Measurements from ENCODE around the gene GPR119.
"Not testable (repeated sequence)": the region's sequence is repeated elsewhere in the genome, so short reads cannot be mapped to it uniquely, and the experiment has no call there.

GPR119 gene

DNA sequence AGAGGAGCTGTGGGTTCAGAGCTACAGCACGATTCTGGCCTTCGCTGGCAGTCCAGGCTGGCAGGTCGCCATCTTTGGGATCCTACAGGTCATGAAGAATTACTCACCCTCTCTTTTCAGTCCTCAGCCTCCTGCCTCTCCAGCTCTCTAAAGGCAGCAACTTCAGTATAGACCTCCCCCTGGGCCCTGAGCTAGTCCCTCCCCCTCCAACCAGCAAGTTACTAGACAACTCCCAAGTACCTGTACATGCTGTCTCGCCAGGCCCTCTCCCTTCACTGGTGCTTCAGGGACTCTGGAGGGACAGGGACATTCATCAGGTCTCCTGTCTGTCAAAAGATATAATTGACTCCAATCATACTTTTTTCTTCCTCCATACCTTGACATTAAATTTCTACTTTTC is at the start of gene GPR119:
GPR119 (minus strand) TSS at position 155 of the 400 bp plus-strand sequence. CDS start 227 bp downstream, outside the sequence.
- intact Hi-C loops (cut with DNase I) = no loop called here

DNA sequence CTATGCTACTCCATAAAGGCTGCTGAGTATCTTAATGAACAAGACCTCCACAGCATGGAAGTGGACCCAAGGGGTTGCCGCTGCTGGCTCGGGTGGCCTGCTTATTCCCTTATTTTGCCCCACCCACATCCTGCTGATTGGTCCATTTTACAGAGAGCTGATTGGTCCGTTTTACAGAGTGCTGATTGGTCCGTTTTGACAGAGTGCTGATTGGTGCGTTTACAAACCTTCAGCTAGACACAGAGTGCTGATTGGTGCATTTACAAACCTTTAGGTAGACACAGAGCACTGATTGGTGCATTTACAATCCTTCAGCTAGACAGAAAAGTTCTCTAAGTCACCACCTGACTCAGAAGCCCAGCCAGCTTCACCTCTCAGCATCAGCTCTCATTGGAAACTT is 43.8 kb upstream of the GPR119 start:
- intact Hi-C loops (cut with DNase I); DNase-seq: not testable (repeated sequence)

More for the DNA sequence above, at the start of gene GPR119:
- DNase-seq = no peak

DNA sequence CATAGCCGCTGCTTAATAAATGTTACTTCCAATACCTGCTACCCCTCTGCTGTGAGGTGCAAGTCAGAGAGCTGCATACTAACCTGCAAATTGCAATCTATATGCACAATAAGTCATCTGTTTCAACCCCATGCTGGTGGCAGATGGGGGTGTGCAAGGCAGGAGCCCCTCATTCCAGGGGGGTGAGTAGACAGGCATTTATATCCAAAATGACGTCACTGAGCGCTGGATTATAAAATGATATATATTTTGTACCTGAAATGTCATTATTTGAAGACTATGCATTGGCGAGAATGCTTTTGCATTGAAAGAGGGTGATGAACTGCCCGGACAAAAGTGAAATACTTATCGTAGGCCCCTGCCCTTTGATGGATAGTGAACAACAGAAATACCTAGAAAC is 41.1 kb upstream of the GPR119 start:
- DNase-seq = no peak
- intact Hi-C loops (cut with DNase I) = no loop called here

DNA sequence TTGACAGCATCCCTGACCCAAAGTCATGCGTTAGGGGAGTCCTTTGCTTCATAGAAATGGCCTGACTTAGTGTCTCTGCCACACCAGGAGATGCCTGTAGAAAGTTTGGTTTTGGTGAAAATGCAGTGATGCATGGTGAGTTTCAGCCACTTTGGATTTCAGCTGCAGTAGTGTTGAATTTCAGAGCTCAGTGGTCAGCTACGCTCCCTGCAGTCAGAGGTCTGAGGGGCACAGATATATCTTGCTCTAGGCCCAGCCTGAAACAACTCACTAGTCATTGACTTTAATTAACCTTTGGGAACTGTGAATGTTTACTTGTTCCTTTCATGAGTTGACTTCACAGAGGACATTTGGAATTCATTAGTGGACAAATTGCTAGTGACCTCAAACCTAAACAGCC is 33.8 kb upstream of the GPR119 start:
- no peak for DNase-seq
- intact Hi-C loops (cut with DNase I) = no loop called here

DNA sequence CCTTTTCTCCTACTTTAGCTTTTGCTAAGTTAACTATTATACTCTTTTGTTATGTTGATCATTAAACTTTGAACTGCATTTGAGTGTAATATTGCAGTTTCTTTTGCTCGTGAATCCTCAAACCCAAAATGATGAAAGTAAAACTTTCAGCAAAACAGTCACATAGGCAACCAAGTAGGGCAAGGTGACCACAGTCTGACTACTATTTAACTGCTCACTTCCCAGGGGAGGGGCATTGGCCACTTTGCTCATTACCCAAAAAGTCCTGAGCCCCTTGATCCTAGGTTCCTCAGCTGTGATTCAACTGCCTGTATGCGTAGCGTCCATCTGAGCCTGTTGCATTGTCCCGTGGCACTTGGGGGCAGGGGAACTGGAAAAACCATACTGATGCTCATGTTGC is 33.3 kb upstream of the GPR119 start:
- no peak for DNase-seq
- intact Hi-C loops (cut with DNase I) = no loop called here

DNA sequence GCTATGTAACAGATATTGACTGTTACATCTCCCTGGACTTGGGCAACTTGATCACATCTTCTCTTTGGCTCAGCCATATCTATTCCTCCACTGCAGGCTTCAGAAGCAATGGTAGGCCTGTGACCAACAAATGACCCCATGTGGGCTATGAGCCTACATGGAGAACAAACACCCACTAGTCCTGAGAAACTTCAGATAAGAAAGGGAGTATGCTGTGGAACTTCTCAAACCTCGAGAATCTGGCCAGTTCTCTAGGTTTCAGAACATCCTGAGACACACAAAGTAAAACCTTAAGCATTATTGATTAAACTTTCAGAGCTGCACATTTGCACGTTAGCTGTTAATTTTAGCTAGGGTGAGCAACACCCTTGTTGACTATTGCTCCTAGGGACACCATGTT is 32.6 kb upstream of the GPR119 start:
- intact Hi-C loops (cut with DNase I) = no loop called here
- DNase-seq = no peak

DNA sequence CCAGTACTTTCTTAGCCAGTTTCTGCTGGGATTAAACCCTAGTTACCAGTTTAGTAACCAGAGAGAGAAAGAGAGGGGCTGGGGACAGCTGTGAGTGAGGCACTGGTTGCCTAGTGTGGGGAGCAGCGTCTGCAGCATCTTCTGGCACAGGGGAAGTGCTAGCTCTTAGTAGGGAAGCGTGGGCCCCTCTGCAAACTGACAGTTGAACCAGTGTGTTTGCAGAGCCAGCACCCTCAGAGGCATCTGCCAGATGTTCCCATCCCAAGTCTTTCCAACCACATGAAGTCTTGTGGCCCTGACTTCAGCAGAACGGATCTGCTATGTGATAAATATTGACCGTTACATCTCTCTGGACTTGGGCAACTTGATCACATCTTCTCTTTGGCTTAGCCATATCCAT is 31.3 kb upstream of the GPR119 start:
- intact Hi-C loops (cut with DNase I) = no loop called here

DNA sequence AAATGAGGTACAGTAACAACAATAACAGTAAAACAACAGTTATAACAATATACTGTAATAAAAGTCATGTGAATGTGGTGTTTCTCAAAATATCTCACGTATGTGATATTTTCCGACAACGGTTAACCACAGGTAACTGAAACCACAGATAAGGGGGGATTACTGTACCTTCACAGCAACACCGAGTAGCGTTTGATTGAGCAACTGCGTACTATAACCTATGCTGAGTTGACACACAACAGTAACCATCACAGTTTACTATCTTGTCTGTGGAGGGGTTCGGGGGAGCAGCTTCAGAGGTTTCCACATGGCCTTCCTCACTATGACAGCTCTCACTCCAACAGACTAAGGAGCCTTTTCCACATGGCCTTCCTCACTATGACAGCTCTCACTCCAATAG is 29.7 kb upstream of the GPR119 start:
- DNase-seq = no peak
- intact Hi-C loops (cut with DNase I) = no loop called here

More for the DNA sequence above, 31.3 kb upstream of the GPR119 start:
- DNase-seq = no peak

DNA sequence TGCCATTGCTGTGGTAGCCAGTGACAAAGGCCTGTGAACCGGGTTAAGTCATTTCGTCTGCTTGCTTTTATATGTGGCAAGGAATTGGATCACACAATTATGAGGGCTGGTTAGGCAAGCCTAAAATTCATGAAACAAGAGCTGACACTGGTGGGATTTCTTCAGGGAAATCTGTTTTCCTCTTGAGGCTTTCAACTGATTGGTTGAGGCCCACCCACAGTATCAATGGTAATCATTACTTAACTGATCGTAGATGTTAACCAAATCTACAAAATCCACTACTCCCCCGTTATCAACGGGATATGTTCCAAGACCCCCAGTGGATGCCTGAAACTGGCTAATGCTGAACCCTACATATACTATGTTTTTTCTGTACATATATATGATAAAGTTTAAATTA is 29.3 kb upstream of the GPR119 start:
- intact Hi-C loops (cut with DNase I) = no loop called here
- no peak for DNase-seq

DNA sequence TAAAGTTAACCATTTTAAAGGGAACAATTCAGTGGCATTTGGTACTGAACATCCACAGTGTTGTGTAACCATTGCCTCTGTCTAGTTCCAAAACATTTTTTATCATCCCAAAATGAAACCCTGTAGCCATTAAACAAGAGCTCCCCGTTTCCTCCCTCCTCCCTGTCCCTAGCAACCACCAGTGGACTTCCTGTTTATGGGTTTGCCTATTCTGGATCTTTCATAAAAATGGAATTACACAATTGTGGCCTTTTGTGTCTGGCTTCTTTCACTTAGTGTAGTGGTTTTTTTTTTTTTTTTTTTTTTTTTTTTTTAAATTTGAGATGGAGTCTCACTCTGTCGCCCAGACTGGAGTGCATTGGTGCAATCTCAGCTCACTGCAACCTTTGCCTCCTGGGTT is 27.9 kb upstream of the GPR119 start:
- no peak for DNase-seq
- intact Hi-C loops (cut with DNase I) = no loop called here

DNA sequence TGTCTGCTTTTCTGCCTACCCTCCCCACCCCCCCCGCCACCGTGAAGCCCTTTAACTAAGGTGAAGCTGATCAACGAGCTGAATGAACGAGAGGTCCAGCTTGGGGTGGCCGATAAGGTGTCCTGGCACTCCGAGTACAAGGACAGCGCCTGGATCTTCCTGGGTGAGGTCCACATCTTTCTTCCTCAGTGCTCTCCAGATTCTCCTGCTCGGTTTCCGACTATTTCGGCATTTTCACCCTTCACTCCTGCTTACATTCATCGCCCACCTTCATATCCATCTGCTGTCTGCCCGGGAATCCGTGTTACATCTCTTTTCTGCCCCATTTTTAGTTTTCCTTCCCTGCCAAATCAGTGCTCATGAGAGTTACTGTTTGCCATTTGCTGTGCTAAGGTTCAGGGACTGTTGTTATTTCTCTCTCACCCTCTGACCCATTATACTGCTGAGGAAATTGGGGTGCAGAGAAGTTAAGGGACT is 16.8 kb upstream of the GPR119 start:
- intact Hi-C loops (cut with DNase I) = loop anchor here (5.0 to 10.0 kb wide), 2 partner anchors 133 to 500 kb away; partner anchors contain the start of gene ENOX2
- DNase-seq = no peak

DNA sequence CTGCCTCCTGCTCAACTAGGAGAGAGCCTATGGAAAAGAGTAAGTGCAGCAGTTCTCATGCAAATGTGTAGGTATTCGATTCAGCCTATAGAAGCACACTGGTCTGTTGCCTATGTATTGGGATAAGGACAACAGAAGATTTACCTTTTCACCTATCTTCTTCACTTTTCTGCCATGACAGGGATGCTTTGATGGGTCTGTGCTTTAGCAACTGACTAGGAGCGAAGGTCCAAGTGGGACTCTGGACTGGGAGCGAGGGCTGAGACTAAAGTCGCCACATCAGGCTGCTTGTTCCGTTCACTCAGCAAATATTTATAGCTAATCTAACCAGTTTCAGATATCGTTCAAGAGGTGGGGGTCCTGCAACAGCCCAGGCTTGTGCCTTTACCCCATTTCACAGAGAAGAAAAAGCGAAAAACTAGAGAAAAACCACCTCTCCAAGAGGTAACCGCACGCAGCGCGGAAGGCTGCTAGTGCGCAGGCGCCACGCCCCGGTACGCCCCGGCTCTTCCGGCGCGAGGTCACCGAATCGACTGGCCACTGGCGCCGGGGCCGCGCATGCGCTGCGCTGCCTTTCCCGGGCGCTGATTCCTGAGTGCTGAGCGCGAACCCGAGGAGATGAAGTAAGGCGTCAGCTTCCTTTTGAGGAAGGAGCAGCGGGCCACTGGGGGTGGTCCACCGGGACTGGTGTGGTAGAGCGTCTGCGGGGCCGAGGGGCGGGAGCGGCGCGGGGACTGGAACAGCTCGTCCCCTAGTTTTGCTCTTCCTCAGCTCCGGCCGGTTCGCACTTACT is 16.1 kb upstream of the GPR119 start, which contains the start of gene RBMX2:
RBMX2 (plus strand) TSS at position 573 of the 793 bp plus-strand sequence; CDS start at position 619, 46 bp downstream.
- intact Hi-C loops (cut with DNase I) = loop anchor here (5.0 to 10.0 kb wide), 2 partner anchors 133 to 501 kb away; partner anchors contain the start of gene ENOX2

DNA sequence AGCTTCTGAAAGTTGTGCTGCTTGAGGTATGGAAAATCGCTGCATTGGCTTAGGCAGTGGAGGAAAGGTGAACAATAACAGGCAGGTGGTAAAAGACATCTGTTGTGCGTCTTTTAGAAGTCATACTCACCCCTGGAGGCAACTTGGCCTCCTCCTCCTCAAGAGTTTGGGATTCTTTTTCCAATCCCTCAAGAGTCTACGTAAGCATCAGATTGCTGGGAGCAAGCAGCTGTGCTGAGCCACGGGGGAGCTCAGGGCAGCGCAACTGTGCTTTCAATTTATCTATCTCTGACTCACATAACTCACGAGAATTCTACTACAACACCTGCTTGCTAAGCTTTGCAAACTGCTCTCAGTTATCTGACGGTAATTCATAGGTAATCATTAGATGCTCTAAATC is 9.9 kb upstream of the GPR119 start:
- intact Hi-C loops (cut with DNase I) = no loop called here
- no peak for DNase-seq

More for the DNA sequence above, 16.1 kb upstream of the GPR119 start, which contains the start of gene RBMX2:
- DNase-seq = peak; percentile 52 to 97 (median 68)

DNA sequence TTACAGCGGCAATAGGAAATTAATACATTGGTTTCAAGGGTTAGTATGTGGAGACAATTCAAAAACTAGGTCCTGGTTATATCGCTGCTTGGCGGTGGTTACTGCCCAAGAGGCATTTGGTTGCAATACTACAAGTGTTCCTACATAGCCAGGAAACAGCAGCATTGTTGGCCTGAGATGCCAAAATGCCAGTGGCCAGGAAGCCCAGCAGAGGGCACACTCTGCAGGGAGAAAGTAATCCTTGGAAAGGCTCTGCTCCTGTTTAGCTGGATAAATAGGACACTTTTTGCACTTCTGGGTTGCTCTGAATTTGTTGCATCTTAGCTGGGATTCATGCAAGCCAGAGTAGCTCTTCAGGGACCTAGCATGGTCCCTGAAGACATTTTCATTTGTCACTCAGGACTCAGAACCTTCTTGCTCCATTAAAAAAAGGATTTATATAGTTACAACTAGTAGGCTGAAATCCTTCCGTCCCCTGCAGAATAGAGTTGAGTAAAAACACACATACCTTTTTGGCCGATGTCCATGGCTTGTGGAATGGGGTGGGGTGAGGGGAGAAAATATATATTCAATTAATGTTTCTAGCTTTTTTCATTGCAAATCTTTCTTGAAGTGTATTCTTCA is 8.1 kb upstream of the GPR119 start:
- peak; percentile 26 to 95 (median 66) for DNase-seq
- intact Hi-C loops (cut with DNase I) = loop anchor here (2.0 kb wide), 1 partner anchor 523 kb away; no protein-coding TSS in a partner anchor

DNA sequence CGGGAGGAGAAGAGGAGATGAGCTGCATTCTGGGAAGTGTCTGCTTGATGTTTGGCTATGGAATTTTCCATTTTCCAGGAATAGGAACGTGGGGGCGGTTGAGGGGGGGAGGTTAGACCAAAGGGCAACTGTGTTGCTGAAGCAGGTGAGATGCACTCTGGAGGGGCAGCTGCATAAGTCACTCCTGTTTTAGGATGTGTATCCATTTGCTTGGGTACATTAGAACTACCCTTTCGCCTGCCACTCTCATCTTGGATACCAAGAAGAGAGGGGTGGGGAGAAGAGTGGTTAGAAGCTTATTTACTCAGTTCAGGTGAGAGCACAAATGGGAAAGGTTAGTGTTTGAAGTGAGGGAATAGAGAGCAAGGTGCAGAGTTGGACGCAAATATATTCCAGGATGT is 934 bp upstream of the GPR119 start:
- DNase-seq = no peak
- intact Hi-C loops (cut with DNase I) = no loop called here

DNA sequence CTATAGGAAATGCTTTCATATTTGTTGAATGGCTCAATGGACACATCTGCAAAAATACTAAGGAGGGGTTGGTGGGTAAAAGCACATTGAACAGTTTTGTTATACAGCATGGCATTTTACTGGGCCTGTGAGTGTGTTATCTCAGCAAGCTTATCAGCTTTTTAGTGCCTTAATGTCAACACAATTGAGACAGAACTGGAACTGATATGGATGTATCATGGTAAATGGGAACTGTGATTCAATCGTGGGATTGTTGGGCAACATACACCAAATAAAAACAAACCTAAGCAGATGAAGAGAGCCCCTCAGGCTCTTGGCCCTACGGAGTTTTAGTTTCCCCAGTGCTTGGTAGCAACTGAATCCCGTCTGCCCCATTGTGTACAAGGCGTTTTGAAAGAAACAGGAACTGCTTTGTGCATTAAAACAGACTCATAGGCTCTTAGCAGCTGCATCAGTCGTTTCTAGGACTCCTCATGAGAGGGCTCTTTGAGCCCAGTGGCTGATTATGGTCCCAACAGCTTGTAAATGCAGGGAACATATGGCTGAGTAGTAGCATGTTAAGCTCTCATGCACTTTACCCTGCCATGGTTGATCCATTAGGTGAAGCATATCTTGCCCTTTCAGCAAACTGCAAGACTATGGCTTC is 7.3 kb downstream of the GPR119 start:
- intact Hi-C loops (cut with DNase I) = no loop called here

DNA sequence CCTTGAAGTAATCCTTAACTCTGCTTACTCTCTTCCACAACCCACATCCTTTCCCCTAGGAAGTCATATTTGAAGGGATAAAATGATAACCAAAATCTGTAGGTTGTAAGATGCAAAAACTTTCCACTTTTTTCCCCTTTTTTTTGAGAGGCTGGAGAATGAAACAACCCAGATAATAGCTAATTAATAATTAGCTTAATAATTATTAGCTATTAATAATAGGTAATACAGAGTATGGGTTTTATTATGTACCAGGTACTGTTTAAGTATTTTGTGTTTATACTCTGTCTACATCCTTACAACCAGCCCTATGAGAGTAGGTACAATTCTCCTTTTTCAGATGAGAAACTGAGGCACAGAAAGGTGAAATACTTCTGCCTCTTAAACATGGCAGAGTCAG is 9.4 kb downstream of the GPR119 start:
- intact Hi-C loops (cut with DNase I) = no loop called here
- DNase-seq = no peak

More for the DNA sequence above, 7.3 kb downstream of the GPR119 start:
- DNase-seq = no peak

DNA sequence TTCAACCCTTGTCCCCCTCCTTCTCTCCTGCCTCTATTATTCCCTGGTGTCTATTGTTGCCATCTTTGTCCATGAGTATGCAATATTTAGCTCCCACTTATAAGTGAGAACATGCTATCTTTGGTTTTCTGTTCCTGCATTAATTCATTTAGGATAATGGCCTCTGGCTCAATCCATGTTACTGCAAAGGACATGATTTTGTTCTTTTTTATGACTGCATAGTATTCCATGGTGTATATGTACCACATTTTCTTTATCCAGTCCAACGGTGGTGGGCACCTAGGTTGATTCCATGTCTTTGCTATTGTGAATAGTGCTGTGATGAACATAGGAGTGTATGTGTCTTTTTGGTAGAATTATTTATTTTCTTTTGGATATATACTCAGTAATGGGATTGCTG is 33.4 kb downstream of the GPR119 start:
- intact Hi-C loops (cut with DNase I); DNase-seq: not testable (repeated sequence)

DNA sequence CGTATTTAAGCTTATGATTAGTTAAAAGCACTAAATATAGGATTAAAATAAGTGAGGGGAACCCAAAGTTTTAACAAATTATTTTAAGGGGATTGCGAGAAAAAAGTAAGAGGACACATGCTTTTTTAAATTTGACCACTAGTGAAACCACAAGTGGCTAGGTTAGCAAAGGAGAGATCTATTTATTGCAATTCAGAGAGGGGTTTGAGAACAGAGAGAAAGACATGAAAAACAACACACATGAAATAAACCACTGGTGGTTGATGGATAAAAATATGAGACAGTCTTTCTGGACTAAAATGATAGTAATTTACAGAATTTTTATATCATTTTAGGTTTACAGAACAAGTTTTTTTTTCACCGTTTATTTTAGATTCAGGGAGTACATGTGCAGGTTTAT is 33.9 kb downstream of the GPR119 start:
- intact Hi-C loops (cut with DNase I) = no loop called here
- no peak for DNase-seq

DNA sequence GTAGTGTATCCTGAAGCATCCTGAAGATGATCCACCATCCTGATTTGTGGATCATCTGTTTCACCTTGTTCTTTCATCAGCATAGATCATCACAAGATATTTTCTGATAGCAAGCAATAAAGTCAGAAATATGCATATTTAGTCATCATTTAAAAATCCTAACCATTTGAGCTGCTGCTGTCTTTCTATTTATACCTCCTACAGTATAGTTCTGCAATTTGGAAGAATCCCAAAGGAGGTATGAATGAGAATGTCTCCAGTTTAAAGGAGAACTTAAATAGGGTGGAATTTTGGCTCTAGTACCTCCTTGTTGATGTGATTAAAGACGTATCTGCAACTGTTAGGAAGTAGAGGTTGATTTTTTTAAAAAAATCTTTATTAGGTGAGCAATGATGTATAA is 38.2 kb downstream of the GPR119 start:
- intact Hi-C loops (cut with DNase I) = no loop called here

DNA sequence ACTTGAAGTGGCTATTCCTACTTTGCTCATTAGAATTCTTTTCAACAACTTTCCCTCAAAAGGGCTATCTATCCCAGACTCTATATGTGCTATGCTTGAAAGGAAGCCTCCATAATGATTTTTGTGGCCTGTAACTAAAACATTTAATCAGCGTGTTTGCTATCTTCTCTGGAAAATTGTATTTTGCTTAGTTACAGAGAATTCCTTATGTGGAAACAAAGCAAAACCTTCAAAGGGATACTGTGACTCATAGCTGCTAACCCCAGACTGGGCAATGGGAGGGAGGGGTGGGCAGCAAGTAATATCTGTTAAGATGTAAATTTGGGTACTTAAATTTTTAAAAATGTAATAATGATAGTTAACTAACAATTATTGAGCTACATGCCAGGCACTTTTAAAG is 42.1 kb downstream of the GPR119 start:
- intact Hi-C loops (cut with DNase I) = no loop called here
- DNase-seq = no peak

More for the DNA sequence above, 38.2 kb downstream of the GPR119 start:
- DNase-seq = no peak
